Large intestine (tissue), 3 donors: Measurements from ENCODE around the gene PRKCD. TPM values are rescaled to one million over a fixed set of nuclear protein-coding genes. Genes with fewer than 3 reads are reported as not detected.

Experiments
- DNase-seq, 2 donors: peaks; one replicate each; pipeline versions ENCODE4 v3.0.0 to v3.0.0-alpha.2; 2013
- H3K27ac ChIP-seq: one replicate; pipeline ENCODE4 v1.5.1; 2013; ENCODE audit warnings: low read length
- H3K27me3 ChIP-seq: 2 replicates; pipeline ENCODE4 v1.6.1; 2013; ENCODE audit warnings: low read length; ENCODE audit not compliant: control insufficient read depth, insufficient read depth
- H3K36me3 ChIP-seq: 2 replicates; pipeline ENCODE4 v1.6.1; 2013; ENCODE audit warnings: low read length; ENCODE audit not compliant: control insufficient read depth, insufficient read depth
- H3K4me1 ChIP-seq: one replicate; pipeline ENCODE4 v1.6.1; 2013; ENCODE audit warnings: low read length; ENCODE audit not compliant: control insufficient read depth, insufficient read depth
- H3K4me3 ChIP-seq: one replicate; pipeline ENCODE4 v1.5.1; 2013; ENCODE audit warnings: low read length
- H3K9me3 ChIP-seq: one replicate; pipeline ENCODE4 v1.6.1; 2013; ENCODE audit warnings: mild to moderate bottlenecking, low read depth, low read length, moderate library complexity; ENCODE audit not compliant: control insufficient read depth
- WGBS: methylation state at CpG from one replicate; pipeline ENCODE4 v1.1.5; 2013; ENCODE audit warnings: low lambda C conversion rate; ENCODE audit not compliant: insufficient coverage; 5-methylcytosine and 5-hydroxymethylcytosine counted together
- polyA plus RNA-seq: library from polyadenylated mRNA; unstranded; fragments of 120-200 nt; gene quantifications from one replicate; pipeline ENCODE4 v1.2.1, GENCODE V29; 2013

PRKCD gene
- polyA plus RNA-seq, 1 donor = 37.0 TPM

- Histone ChIP-seq H3K9me3 (no peaks in the 10 kb centered on the region), H3K27ac (no peak overlapping the region), H3K4me3 (no peak overlapping the region), H3K36me3 (peaks cover 87% of the 10 kb centered on the region), H3K27me3 (no peaks in the 10 kb centered on the region), H3K4me1 (peaks cover 4% of the 10 kb centered on the region)
- 100% methylated on average over 2 of the region's 20 CpGs for WGBS
- DNase-seq = no peak
These were observed 21.9 kb downstream of the PRKCD start for GRCh38 chr3:53182764-53183355.

GRCh38 chr3:53183514-53183913, 22.5 kb downstream of the PRKCD start:
- Histone ChIP-seq H3K27ac (no peak overlapping the region), H3K4me1 (peaks cover 8% of the 10 kb centered on the region), H3K27me3 (no peaks in the 10 kb centered on the region), H3K4me3 (no peak overlapping the region), H3K36me3 (peaks cover 82% of the 10 kb centered on the region), H3K9me3 (no peaks in the 10 kb centered on the region)
- WGBS = no CpG with 5 or more reads among the region's 9 CpGs
- no peak for DNase-seq

GRCh38 chr3:53184701-53185100, 23.7 kb downstream of the PRKCD start:
- Histone ChIP-seq H3K27me3 (no peaks in the 10 kb centered on the region), H3K9me3 (no peaks in the 10 kb centered on the region), H3K4me3 (no peak overlapping the region), H3K4me1 (peaks cover 10% of the 10 kb centered on the region), H3K27ac (no peak overlapping the region), H3K36me3 (peaks cover 80% of the 10 kb centered on the region)
- DNase-seq = no peak
- no CpG with 5 or more reads among the region's 7 CpGs for WGBS

GRCh38 chr3:53185761-53186465, 24.9 kb downstream of the PRKCD start:
- Histone ChIP-seq H3K36me3 (peaks cover 80% of the 10 kb centered on the region), H3K4me1 (peaks cover 10% of the 10 kb centered on the region), H3K4me3 (no peak overlapping the region), H3K27me3 (no peaks in the 10 kb centered on the region), H3K27ac (no peak overlapping the region), H3K9me3 (no peaks in the 10 kb centered on the region)
- no CpG with 5 or more reads among the region's 20 CpGs for WGBS
- no peak for DNase-seq

GRCh38 chr3:53186726-53187125, 25.7 kb downstream of the PRKCD start:
- no peak overlapping the region for H3K4me3 ChIP-seq
- DNase-seq = no peak
- no peaks in the 10 kb centered on the region for H3K27me3 ChIP-seq
- H3K4me1 ChIP-seq = peaks cover 10% of the 10 kb centered on the region
- H3K36me3 ChIP-seq = peaks cover 76% of the 10 kb centered on the region
- no CpG with 5 or more reads among the region's 9 CpGs for WGBS
- H3K9me3 ChIP-seq = no peaks in the 10 kb centered on the region
- no peak overlapping the region for H3K27ac ChIP-seq

GRCh38 chr3:53187430-53187829, 26.4 kb downstream of the PRKCD start:
- no peak overlapping the region for H3K4me3 ChIP-seq
- H3K27ac ChIP-seq = peak overlapping the region; percentile 46
- H3K4me1 ChIP-seq = peaks cover 10% of the 10 kb centered on the region
- WGBS = no CpG with 5 or more reads among the region's 4 CpGs
- H3K9me3 ChIP-seq = no peaks in the 10 kb centered on the region
- DNase-seq = no peak
- H3K27me3 ChIP-seq = no peaks in the 10 kb centered on the region
- peaks cover 76% of the 10 kb centered on the region for H3K36me3 ChIP-seq

GRCh38 chr3:53188136-53188685, 27.2 kb downstream of the PRKCD start:
- Histone ChIP-seq H3K36me3 (peaks cover 69% of the 10 kb centered on the region), H3K4me3 (no peak overlapping the region), H3K4me1 (peaks cover 10% of the 10 kb centered on the region), H3K27me3 (no peaks in the 10 kb centered on the region), H3K27ac (peak overlapping the region; percentile 59), H3K9me3 (no peaks in the 10 kb centered on the region)
- DNase-seq = peak; percentile 87 to 95
- WGBS = no CpG with 5 or more reads among the region's 5 CpGs

GRCh38 chr3:53188720-53189119, 27.7 kb downstream of the PRKCD start:
- H3K4me3 ChIP-seq = no peak overlapping the region
- H3K4me1 ChIP-seq = peaks cover 10% of the 10 kb centered on the region
- peaks cover 68% of the 10 kb centered on the region for H3K36me3 ChIP-seq
- no peaks in the 10 kb centered on the region for H3K9me3 ChIP-seq
- peak overlapping the region; percentile 59 for H3K27ac ChIP-seq
- no peak for DNase-seq
- no CpG with 5 or more reads among the region's 13 CpGs for WGBS
- H3K27me3 ChIP-seq = no peaks in the 10 kb centered on the region

- H3K27ac ChIP-seq = no peak overlapping the region
- WGBS = no CpG with 5 or more reads among the region's 3 CpGs
- H3K36me3 ChIP-seq = peaks cover 67% of the 10 kb centered on the region
- no peaks in the 10 kb centered on the region for H3K27me3 ChIP-seq
- H3K4me1 ChIP-seq = peaks cover 10% of the 10 kb centered on the region
- H3K4me3 ChIP-seq = no peak overlapping the region
- no peaks in the 10 kb centered on the region for H3K9me3 ChIP-seq
- DNase-seq = no peak
These were observed 28.3 kb downstream of the PRKCD start for GRCh38 chr3:53189276-53189675.

- no peak for DNase-seq
- Histone ChIP-seq H3K4me1 (peaks cover 10% of the 10 kb centered on the region), H3K27ac (no peak overlapping the region), H3K9me3 (no peaks in the 10 kb centered on the region), H3K27me3 (no peaks in the 10 kb centered on the region), H3K4me3 (no peak overlapping the region), H3K36me3 (peaks cover 56% of the 10 kb centered on the region)
- no CpG with 5 or more reads among the region's 3 CpGs for WGBS
These were observed 29.6 kb downstream of the PRKCD start for GRCh38 chr3:53190659-53191058.
